GM03348 (cell line): ENCODE data around the gene PJVK.
"Not testable (repeated sequence)": the region's sequence is repeated elsewhere in the genome, so short reads cannot be mapped to it uniquely, and the experiment has no call there.

Experiments
- DNase-seq: peaks from one replicate; pipeline ENCODE4 v3.0.0; 2012; ENCODE audit warnings: low spot score

Gene PJVK

GRCh38 chr2:178450774-178451525 lies at the start of gene PJVK, which contains the start of gene PRKRA:
Gene PJVK (plus strand): TSS chr2:178451378. CDS start chr2:178453410, 2,032 bp downstream.
Gene PRKRA (minus strand): TSS chr2:178451175. CDS start chr2:178451030, 145 bp downstream.
- DNase-seq, result peak; percentile 99

GRCh38 chr2:178401994-178402437 lies 49.2 kb upstream of the PJVK start:
- DNase-seq, result no peak

- no peak for DNase-seq
Measured at GRCh38 chr2:178403671-178404306, 47.4 kb upstream of the PJVK start.

GRCh38 chr2:178404368-178404767 lies 46.8 kb upstream of the PJVK start:
- peak; percentile 74 for DNase-seq

GRCh38 chr2:178409261-178409660 lies 41.9 kb upstream of the PJVK start:
- DNase-seq, result no peak

- DNase-seq, result no peak
Measured at GRCh38 chr2:178412047-178412446, 39.1 kb upstream of the PJVK start.

GRCh38 chr2:178412453-178412852 lies 38.7 kb upstream of the PJVK start:
- not testable (repeated sequence) for DNase-seq

GRCh38 chr2:178413472-178414265 lies 37.5 kb upstream of the PJVK start:
- peak; percentile 79 for DNase-seq

GRCh38 chr2:178414266-178415247 lies 36.6 kb upstream of the PJVK start:
- peak; percentile 89 for DNase-seq

GRCh38 chr2:178415979-178416378 lies 35.2 kb upstream of the PJVK start:
- no peak for DNase-seq

- no peak for DNase-seq
Measured at GRCh38 chr2:178417916-178418315, 33.3 kb upstream of the PJVK start.

- no peak for DNase-seq
Measured at GRCh38 chr2:178418426-178418825, 32.8 kb upstream of the PJVK start.

GRCh38 chr2:178419123-178419522 lies 32.1 kb upstream of the PJVK start:
- DNase-seq, result no peak

GRCh38 chr2:178420463-178420999 lies 30.6 kb upstream of the PJVK start:
- DNase-seq, result no peak

- DNase-seq, result no peak
Measured at GRCh38 chr2:178422097-178422496, 29.1 kb upstream of the PJVK start.

GRCh38 chr2:178423746-178424145 lies 27.4 kb upstream of the PJVK start:
- DNase-seq, result not testable (repeated sequence)

GRCh38 chr2:178425255-178425827 lies 25.8 kb upstream of the PJVK start:
- DNase-seq, result no peak

- no peak for DNase-seq
Measured at GRCh38 chr2:178426388-178426787, 24.8 kb upstream of the PJVK start.

- DNase-seq, result no peak
Measured at GRCh38 chr2:178427458-178427857, 23.7 kb upstream of the PJVK start.

GRCh38 chr2:178428396-178428806 lies 22.8 kb upstream of the PJVK start:
- DNase-seq, result no peak

- DNase-seq, result no peak
Measured at GRCh38 chr2:178429336-178429735, 21.8 kb upstream of the PJVK start.
